Common myeloid progenitor, CD34-positive (primary cell): ENCODE data around the gene CATSPERD.
A peak's percentile ranks its signal among the peaks of the same experiment; 100 is the strongest.

Experiments
- CTCF ChIA-PET: fragments of 350-600 bp; sonication (Branson Sonifier 250); formaldehyde crosslinking; loops from one replicate; lab custom pipeline; 2021; ENCODE audit warnings: antibody characterized with exemption; lab: Charles Lee
- POLR2A ChIA-PET: fragments of 350-600 bp; sonication (Branson Sonifier 250); formaldehyde crosslinking; loops from one replicate; lab custom pipeline; 2021; ENCODE audit warnings: antibody characterized with exemption; lab: Charles Lee
- DNase-seq, 3 donors: peaks; one replicate each; pipeline versions ENCODE4 v3.0.0 to v3.0.0-alpha.2; 2013
- H3K27ac ChIP-seq, 2 experiments: 1 replicate in 1 of 2; 2 replicates in 1 of 2; pipeline ENCODE4 v1.7.0; 2013; ENCODE audit warnings: inconsistent platforms in 2 of 2, low read length in 2 of 2, mild to moderate bottlenecking in 2 of 2, low read depth in 1 of 2, moderate library complexity in 1 of 2; ENCODE audit not compliant: severe bottlenecking in 2 of 2, insufficient read depth in 1 of 2, poor library complexity in 1 of 2
- H3K27me3 ChIP-seq, 5 experiments: replicated peaks in 2 of 5; 1 replicate in 3 of 5; 2 replicates in 2 of 5; pipeline versions ENCODE4 v1.6.1 to v1.7.0; 2013; ENCODE audit warnings: low read length in 4 of 5, mild to moderate bottlenecking in 2 of 5, moderate library complexity in 2 of 5, inconsistent platforms in 1 of 5; ENCODE audit not compliant: insufficient read depth in 5 of 5, control insufficient read depth in 4 of 5
- H3K36me3 ChIP-seq, 4 experiments: 1 replicate in 2 of 4; 2 replicates in 2 of 4; pipeline versions ENCODE4 v1.6.1 to v1.7.0; 2013; ENCODE audit warnings: low read length in 3 of 4, control low read depth in 1 of 4, mild to moderate bottlenecking in 1 of 4; ENCODE audit not compliant: control insufficient read depth in 4 of 4, insufficient read depth in 4 of 4
- H3K4me1 ChIP-seq, 4 experiments: 1 replicate in 3 of 4; 2 replicates in 1 of 4; pipeline versions ENCODE4 v1.6.1 to v1.7.1; 2013; ENCODE audit warnings: low read length in 3 of 4, mild to moderate bottlenecking in 3 of 4, control low read depth in 1 of 4, inconsistent platforms in 1 of 4, moderate library complexity in 1 of 4; ENCODE audit not compliant: control insufficient read depth in 4 of 4, insufficient read depth in 4 of 4; ENCODE audit errors: control extremely low read depth in 1 of 4
- H3K4me3 ChIP-seq, 7 experiments: 1 replicate in 4 of 7; 2 replicates in 3 of 7; pipeline versions ENCODE4 v1.5.1 to v1.7.0; 2013; ENCODE audit warnings: mild to moderate bottlenecking in 7 of 7, low read length in 6 of 7, moderate library complexity in 6 of 7, inconsistent platforms in 2 of 7, low read depth in 2 of 7, control low read depth in 1 of 7; ENCODE audit not compliant: insufficient read depth in 4 of 7, control insufficient read depth in 1 of 7; ENCODE audit errors: extremely low read depth in 1 of 7
- H3K9me3 ChIP-seq, 5 experiments: 1 replicate in 4 of 5; 2 replicates in 1 of 5; pipeline versions ENCODE4 v1.6.1 to v1.7.1; 2013; ENCODE audit warnings: low read length in 4 of 5, mild to moderate bottlenecking in 2 of 5, inconsistent platforms in 1 of 5, low read depth in 1 of 5, moderate library complexity in 1 of 5; ENCODE audit not compliant: control insufficient read depth in 4 of 5, insufficient read depth in 2 of 5; ENCODE audit errors: control extremely low read depth in 1 of 5
- WGBS: methylation state at CpG from one replicate; pipeline ENCODE4 v1.1.5; 2013; ENCODE audit not compliant: insufficient coverage; 5-methylcytosine and 5-hydroxymethylcytosine counted together

CATSPERD gene

DNA sequence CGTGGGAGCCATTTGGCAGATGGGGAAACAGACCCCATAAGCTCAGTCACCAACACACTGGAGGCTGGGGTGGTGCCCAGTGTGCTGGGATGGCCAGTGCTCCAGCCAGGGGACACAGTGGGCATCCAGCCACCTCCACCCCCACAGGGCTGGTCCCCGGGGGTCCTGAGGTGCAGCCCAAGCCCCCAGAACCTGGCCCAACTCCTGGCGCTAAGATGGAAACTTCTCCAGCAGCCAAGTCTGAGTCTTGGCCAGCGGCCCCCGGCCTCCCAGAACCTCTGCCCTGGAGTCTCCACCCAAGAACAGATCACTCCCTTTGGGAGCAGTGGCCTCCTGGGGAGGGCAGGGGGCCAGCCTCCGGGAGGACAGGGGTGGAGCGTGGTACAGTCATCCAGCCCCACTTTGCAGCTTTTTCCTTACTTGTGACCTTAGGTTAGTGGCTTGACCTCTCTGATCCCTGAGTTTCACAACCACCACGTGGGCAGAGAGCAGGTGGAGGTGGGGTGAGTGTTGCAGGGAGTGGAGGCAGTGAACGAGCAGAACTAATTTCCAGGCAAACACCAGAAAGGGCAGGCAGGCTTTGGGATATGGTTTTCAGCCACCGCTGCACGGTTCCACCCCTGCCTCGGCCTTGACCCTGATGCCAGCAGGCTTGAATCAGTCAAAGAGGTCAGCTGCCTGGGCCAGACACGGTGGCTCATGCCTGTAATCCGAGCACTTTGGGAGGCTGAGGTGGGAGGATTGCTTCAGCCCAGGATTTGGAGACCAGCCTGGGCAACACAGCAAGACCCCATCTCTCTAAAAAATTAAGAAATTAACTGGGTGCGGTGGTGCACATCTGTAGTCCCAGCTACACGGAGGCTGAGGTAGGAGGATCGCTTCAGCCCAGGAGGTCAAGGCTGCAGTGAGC, 80.2 kb downstream of the CATSPERD start:
- H3K36me3 ChIP-seq = no peaks in the 10 kb centered on the region
- H3K4me1 ChIP-seq = peaks cover 0 to 66% (median 32%) of the 10 kb centered on the region in 4 experiments
- CTCF ChIA-PET = interaction anchor here (1.2 to 1.4 kb wide), 4 partner anchors 10 to 91 kb away, joined by 3 to 5 read pairs (median 4); partner anchors contain the start of gene DUS3L
- POLR2A ChIA-PET = interaction anchor here (1.6 kb wide), 1 partner anchor 28 kb away, joined by 5 read pairs; no protein-coding TSS in a partner anchor
- 92% methylated on average over 14 of the region's 17 CpGs for WGBS
- H3K27me3 ChIP-seq = peaks cover 0 to 12% (median 2%) of the 10 kb centered on the region in 5 experiments
- no peak overlapping the region for H3K4me3 ChIP-seq
- no peak for DNase-seq
- no peaks in the 10 kb centered on the region for H3K9me3 ChIP-seq
- no peak overlapping the region for H3K27ac ChIP-seq

- POLR2A ChIA-PET = interaction anchor here (0.6 kb wide), 1 partner anchor 74 kb away, joined by 5 read pairs; no protein-coding TSS in a partner anchor
- peak overlapping the region in 3 of 7 experiments; percentile 8 to 59 (median 20) for H3K4me3 ChIP-seq
- no peaks in the 10 kb centered on the region for H3K9me3 ChIP-seq
- no peaks in the 10 kb centered on the region for H3K36me3 ChIP-seq
- WGBS = 24% methylated on average over 14 of the region's 33 CpGs
- CTCF ChIA-PET = interaction anchor here (1.2 to 3.4 kb wide), 5 partner anchors 11 to 221 kb away, joined by 3 to 14 read pairs (median 4); partner anchors contain the start of gene DUS3L
- peaks cover 0 to 21% (median 10%) of the 10 kb centered on the region in 5 experiments for H3K27me3 ChIP-seq
- H3K4me1 ChIP-seq = peaks cover 0 to 68% (median 33%) of the 10 kb centered on the region in 4 experiments
- peak in 2 of 3 donors; percentile 58 to 69 for DNase-seq
- H3K27ac ChIP-seq = no peak overlapping the region
These were observed 81.6 kb downstream of the CATSPERD start for GRCh38 chr19:5801796-5802619.

DNA sequence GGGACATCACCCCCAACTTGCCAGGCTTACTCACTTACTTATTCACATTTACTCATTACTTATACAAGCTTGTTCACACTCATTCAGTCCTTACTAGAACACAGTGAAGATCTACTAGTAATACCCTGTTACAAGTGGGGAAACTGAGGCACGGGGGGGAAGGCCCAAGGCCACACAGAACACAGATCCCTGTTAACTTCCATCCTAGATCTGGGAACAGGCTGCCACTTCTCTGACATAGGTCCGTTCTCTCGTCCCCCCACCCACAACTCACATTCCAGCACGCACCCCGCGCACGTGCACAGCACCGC, 83.0 kb downstream of the CATSPERD start:
- Histone ChIP-seq H3K4me3 (peak overlapping the region in 5 of 7 experiments; percentile 31 to 69 (median 53)), H3K9me3 (no peaks in the 10 kb centered on the region), H3K36me3 (no peaks in the 10 kb centered on the region), H3K4me1 (peaks cover 0 to 61% (median 33%) of the 10 kb centered on the region in 4 experiments), H3K27me3 (peaks cover 0 to 21% (median 10%) of the 10 kb centered on the region in 5 experiments), H3K27ac (no peak overlapping the region)
- 11% methylated on average over 7 of the region's 8 CpGs for WGBS
- ChIA-PET CTCF (interaction anchor here (0.8 to 3.4 kb wide), 34 partner anchors 9 to 244 kb away, joined by 3 to 35 read pairs (median 4); partner anchors contain the start of genes DUS3L, FUT5, FUT6 and NDUFA11), POLR2A (interaction anchor here (1.1 to 1.6 kb wide), 3 partner anchors 25 to 100 kb away, joined by 3 to 13 read pairs (median 3); partner anchors contain the start of gene NDUFA11)
- DNase-seq = no peak

DNA sequence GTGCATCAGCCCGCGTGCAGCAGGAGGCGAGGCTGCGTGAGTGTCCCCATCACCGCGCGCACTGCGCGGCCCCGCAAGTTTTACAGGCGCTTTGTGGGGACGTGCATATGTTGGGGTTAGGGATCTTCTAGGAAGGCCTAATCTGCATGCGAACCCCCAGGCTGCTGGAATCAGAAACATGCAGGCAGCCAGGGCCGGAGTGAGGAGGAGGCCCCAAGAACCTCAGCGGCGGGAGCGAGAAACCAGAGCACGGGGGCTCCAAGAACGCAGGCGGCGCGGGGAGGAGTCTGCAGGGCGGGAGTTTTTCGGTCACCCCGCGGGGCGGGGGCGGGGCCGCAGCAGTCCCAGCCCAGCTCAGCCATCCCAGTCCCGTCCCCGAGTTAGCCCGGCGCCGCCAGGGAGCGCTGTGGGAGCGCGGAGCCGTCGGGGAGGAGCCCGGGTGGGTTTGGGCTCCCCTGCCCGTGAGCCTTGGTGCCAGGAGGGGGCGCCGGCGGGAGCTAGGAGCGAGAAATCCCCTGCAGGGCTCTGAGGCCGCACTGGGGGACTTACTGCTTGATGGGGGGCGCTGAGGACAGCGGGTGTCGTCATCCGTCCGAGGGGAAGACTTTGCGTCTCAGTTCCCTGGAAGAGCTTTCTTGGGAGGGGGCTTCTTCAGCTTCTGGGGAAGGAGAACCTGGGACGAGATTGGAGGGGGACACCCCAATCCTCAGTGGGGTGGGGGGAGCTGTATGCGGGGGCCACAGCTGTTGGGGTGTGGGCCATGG, 83.5 kb downstream of the CATSPERD start:
- 2% methylated on average over 48 of the region's 54 CpGs for WGBS
- no peak overlapping the region for H3K27ac ChIP-seq
- H3K9me3 ChIP-seq = no peaks in the 10 kb centered on the region
- H3K4me1 ChIP-seq = peaks cover 0 to 56% (median 30%) of the 10 kb centered on the region in 4 experiments
- POLR2A ChIA-PET = interaction anchor here (1.1 to 1.6 kb wide), 3 partner anchors 25 to 100 kb away, joined by 3 to 13 read pairs (median 3); partner anchors contain the start of gene NDUFA11
- no peaks in the 10 kb centered on the region for H3K36me3 ChIP-seq
- H3K27me3 ChIP-seq = peaks cover 0 to 21% (median 10%) of the 10 kb centered on the region in 5 experiments
- DNase-seq = peak; percentile 93 to 96 (median 94)
- CTCF ChIA-PET = interaction anchor here (0.8 to 3.4 kb wide), 36 partner anchors 9 to 244 kb away, joined by 3 to 35 read pairs (median 4); partner anchors contain the start of genes DUS3L, FUT5, FUT6 and NDUFA11
- H3K4me3 ChIP-seq = peak overlapping the region in 5 of 7 experiments; percentile 31 to 69 (median 53)

GRCh38 chr19:5804516-5805461, 84.4 kb downstream of the CATSPERD start, which contains the start of gene NRTN:
NRTN (plus strand) TSS chr19:5805067; CDS start chr19:5824166, 19,099 bp downstream.
- POLR2A ChIA-PET = interaction anchor here (1.1 to 1.6 kb wide), 3 partner anchors 24 to 99 kb away, joined by 3 to 13 read pairs (median 3); partner anchors contain the start of gene NDUFA11
- peak within 1 kb of the TSS in 4 of 7 experiments; percentile 31 to 69 (median 56) for H3K4me3 ChIP-seq
- no peaks in the 10 kb centered on the region for H3K36me3 ChIP-seq
- no peak within 1 kb of the TSS for H3K27ac ChIP-seq
- 2% methylated on average over 50 of the region's 107 CpGs for WGBS
- CTCF ChIA-PET = interaction anchor here (0.8 to 3.4 kb wide), 33 partner anchors 11 to 243 kb away, joined by 3 to 35 read pairs (median 5); partner anchors contain the start of genes DUS3L, FUT5, FUT6 and NDUFA11
- H3K9me3 ChIP-seq = no peaks in the 10 kb centered on the region
- H3K4me1 ChIP-seq = peaks cover 0 to 48% (median 24%) of the 10 kb centered on the region in 4 experiments
- peak in 2 of 3 donors; percentile 34 to 40 for DNase-seq
- H3K27me3 ChIP-seq = peaks cover 0 to 21% (median 10%) of the 10 kb centered on the region in 5 experiments
